ENCODE data around the gene CENPX.
A peak's percentile ranks its signal among the peaks of the same experiment; 100 is the strongest.
"Not testable (repeated sequence)": the region's sequence is repeated elsewhere in the genome, so short reads cannot be mapped to it uniquely, and the experiment has no call there.

CENPX gene

DNA sequence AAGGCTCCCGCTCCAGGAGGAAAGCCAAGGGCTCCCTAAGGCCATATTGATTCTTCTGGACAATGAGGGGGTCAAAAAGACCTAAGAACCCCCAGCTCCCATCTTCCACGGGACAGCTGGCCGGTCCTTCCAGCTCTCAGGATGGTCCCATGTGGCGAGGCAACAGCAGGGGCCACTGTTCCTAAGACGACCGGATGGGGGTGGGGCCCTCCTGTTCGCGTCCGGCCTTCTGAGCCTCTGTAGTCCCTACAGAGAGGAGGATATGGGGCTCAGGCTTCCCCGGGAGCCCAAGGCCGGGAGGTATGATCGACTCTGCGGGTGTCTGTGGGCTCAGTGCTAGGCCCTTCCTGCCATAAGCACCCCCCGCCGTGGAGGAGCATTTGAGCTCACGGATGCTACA lies 20.8 kb upstream of the CENPX start:
- TF ChIP-seq CTCF (IDR thresholded peaks at IDR 0.05; ENCODE audit: low read depth, low read length) = no peak
- DNase-seq (ENCODE audit: extremely low read depth, low read depth) = no peak

GRCh38 chr17:82042649-82043048 lies 20.0 kb upstream of the CENPX start:
- DNase-seq (ENCODE audit: extremely low read depth, low read depth) = no peak
- no peak for TF ChIP-seq CTCF (IDR thresholded peaks at IDR 0.05; ENCODE audit: low read depth, low read length)

- no peak for TF ChIP-seq CTCF (IDR thresholded peaks at IDR 0.05; ENCODE audit: low read depth, low read length)
- DNase-seq (ENCODE audit: extremely low read depth, low read depth) = no peak
Observed at GRCh38 chr17:82041144-82041814, 18.6 kb upstream of the CENPX start.

DNA sequence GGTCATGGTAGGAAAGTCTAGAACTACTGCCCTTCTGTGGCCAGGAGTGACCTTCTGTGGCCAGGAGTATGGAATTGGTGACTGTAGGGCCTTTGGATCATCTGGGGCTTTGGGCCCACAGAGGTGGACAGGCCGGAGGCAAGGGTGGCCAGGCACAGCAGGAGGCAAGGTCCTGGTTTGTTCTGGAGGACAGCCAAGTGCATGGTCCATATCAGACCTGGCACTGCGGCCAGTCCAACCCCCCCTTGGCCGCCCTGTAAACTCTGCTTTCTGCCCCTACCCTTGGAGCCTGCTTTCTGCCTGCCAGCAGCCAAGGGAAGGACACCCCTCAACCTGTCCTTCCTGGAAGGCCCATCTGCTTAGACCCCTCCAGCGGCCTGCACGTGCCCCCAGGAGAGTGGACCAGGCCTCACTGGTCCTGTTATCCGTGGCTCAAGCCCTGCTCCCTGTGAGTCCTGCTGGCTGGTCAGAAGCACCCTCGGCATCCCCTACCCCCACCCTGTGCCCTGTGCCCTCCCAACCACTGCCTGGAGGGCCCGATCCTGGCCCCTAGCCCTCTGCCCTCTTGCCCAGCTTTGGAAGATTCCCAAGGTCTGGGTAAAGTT lies 17.1 kb upstream of the CENPX start:
- DNase-seq (ENCODE audit: extremely low read depth, low read depth) = no peak
- TF ChIP-seq CTCF (IDR thresholded peaks at IDR 0.05; ENCODE audit: low read depth, low read length) = no peak

DNA sequence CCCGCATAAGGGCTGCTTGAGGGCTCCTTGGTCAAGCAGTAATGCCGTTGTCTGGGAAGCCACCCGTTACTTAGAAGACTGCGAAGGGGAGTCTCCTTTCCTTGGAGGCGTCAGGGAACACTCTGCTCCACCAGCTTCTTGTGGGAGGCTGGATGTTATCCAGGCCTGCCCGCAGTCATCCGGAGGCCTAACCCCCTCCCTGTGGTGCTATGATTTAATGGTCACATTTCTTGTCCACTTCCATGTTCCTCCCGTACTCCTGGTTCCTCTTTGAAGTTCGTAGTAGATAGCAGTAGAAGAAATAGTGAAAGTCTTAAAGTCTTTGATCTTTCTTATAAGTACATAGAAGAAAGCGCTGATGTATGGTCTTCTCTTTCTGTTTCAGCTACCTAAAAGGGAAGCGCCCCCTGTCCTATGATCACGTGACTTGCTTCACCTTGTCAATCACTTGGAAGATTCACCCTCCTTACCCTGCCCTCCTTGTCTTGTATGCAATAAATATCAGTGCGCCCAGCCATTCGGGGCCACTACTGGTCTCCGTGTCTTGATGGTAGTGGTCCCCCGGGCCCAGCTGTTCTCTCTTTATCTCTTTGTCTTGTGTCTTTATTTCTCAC lies 16.2 kb upstream of the CENPX start:
- DNase-seq (ENCODE audit: extremely low read depth, low read depth) = not testable (repeated sequence)

DNA sequence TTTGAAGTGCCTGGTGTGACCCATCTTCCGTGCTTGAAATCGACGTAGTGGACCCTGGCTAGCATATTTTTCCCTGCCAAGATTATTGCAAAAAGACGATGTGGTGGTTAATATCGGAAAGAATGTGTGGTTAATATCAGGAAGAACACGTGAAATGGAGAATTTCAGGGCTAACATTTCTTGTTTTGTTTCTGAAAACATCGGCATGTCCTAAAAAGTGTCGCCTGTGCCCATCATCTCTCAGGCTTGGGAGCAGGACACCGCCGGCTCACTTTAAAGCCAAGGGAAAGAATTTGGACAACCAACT lies 15.2 kb upstream of the CENPX start:
- TF ChIP-seq CTCF (IDR thresholded peaks at IDR 0.05; ENCODE audit: low read depth, low read length) = no peak
- no peak for DNase-seq (ENCODE audit: extremely low read depth, low read depth)

GRCh38 chr17:82037092-82037888 lies 14.6 kb upstream of the CENPX start, which contains the start of gene DCXR:
Gene DCXR, minus strand, starts transcription at chr17:82037697. Its CDS starts 15 bp downstream, at chr17:82037682.
- peak; percentile 80 for DNase-seq (ENCODE audit: extremely low read depth, low read depth)

More at GRCh38 chr17:82037092-82037888, 14.6 kb upstream of the CENPX start, which contains the start of gene DCXR:
- TF ChIP-seq CTCF (IDR thresholded peaks at IDR 0.05; ENCODE audit: low read depth, low read length) = peak; percentile 56

All from AG09319 (cell line).